Measurements from ENCODE around the gene PACS2.

PACS2 gene

GRCh38 chr14:105412771-105413543 is 98.4 kb downstream of the PACS2 start:
- no peak for DNase-seq

GRCh38 chr14:105413544-105413886 is 99.0 kb downstream of the PACS2 start:
- no peak for DNase-seq

GRCh38 chr14:105414456-105415371 is 100.2 kb downstream of the PACS2 start:
- DNase-seq, result peak; percentile 60 to 69

- no peak for DNase-seq
Observed at GRCh38 chr14:105415481-105416428, 101.2 kb downstream of the PACS2 start.

GRCh38 chr14:105416671-105417070 is 102.1 kb downstream of the PACS2 start:
- DNase-seq, result no peak

GRCh38 chr14:105417690-105418121 is 103.2 kb downstream of the PACS2 start:
- no peak for DNase-seq

- DNase-seq, result no peak
Observed at GRCh38 chr14:105418269-105419194, 104.0 kb downstream of the PACS2 start.

- peak in 1 of 2 experiments; percentile 58 for DNase-seq
Observed at GRCh38 chr14:105419195-105420091, 104.9 kb downstream of the PACS2 start, which contains the start of gene MTA1. MTA1 (plus strand) TSS chr14:105419827; CDS start chr14:105420036, 209 bp downstream.

- no peak for DNase-seq
Observed at GRCh38 chr14:105420101-105420973, 105.8 kb downstream of the PACS2 start.

- DNase-seq, result no peak
Observed at GRCh38 chr14:105420974-105421674, 106.6 kb downstream of the PACS2 start.

GRCh38 chr14:105421723-105422615 is 107.4 kb downstream of the PACS2 start:
- no peak for DNase-seq

GRCh38 chr14:105422695-105423487 is 108.3 kb downstream of the PACS2 start:
- no peak for DNase-seq

GRCh38 chr14:105423488-105424195 is 109.1 kb downstream of the PACS2 start:
- no peak for DNase-seq

- DNase-seq, result no peak
Observed at GRCh38 chr14:105424861-105425260, 110.3 kb downstream of the PACS2 start.

- DNase-seq, result no peak
Observed at GRCh38 chr14:105425823-105426247, 111.3 kb downstream of the PACS2 start.

All from NCI-H1930 (cell line).